ENCODE measurements around the gene PDE1C.

The PDE1C gene

GRCh38 chr7:31926991-31927584 lies 143.1 kb downstream of the PDE1C start:
- TF ChIP-seq CTCF (IDR thresholded peaks at IDR 0.05; ENCODE audit: borderline replicate concordance, control extremely low read depth, extremely low read depth, insufficient read depth, missing control alignments), result no peak
- in situ Hi-C loops (cut with MboI; ENCODE audit: low sequenced_read_pairs, unreplicated experiment), result no loop called here
- no peak for DNase-seq (ENCODE audit: low spot score)

- no peak for TF ChIP-seq CTCF (IDR thresholded peaks at IDR 0.05; ENCODE audit: borderline replicate concordance, control extremely low read depth, extremely low read depth, insufficient read depth, missing control alignments)
- in situ Hi-C loops (cut with MboI; ENCODE audit: low sequenced_read_pairs, unreplicated experiment), result no loop called here
- no peak for DNase-seq (ENCODE audit: low spot score)
Measured at GRCh38 chr7:31925753-31926454, 144.3 kb downstream of the PDE1C start.

- no peak for TF ChIP-seq CTCF (IDR thresholded peaks at IDR 0.05; ENCODE audit: borderline replicate concordance, control extremely low read depth, extremely low read depth, insufficient read depth, missing control alignments)
- no peak for DNase-seq (ENCODE audit: low spot score)
- in situ Hi-C loops (cut with MboI; ENCODE audit: low sequenced_read_pairs, unreplicated experiment), result no loop called here
Measured at GRCh38 chr7:31924251-31924650, 146.0 kb downstream of the PDE1C start.

GRCh38 chr7:31922848-31923247 lies 147.4 kb downstream of the PDE1C start:
- in situ Hi-C loops (cut with MboI; ENCODE audit: low sequenced_read_pairs, unreplicated experiment), result no loop called here
- DNase-seq (ENCODE audit: low spot score), result no peak

GRCh38 chr7:31921047-31921446 lies 149.2 kb downstream of the PDE1C start:
- DNase-seq (ENCODE audit: low spot score), result no peak
- TF ChIP-seq CTCF (IDR thresholded peaks at IDR 0.05; ENCODE audit: borderline replicate concordance, control extremely low read depth, extremely low read depth, insufficient read depth, missing control alignments), result no peak
- in situ Hi-C loops (cut with MboI; ENCODE audit: low sequenced_read_pairs, unreplicated experiment), result no loop called here

More at GRCh38 chr7:31922848-31923247, 147.4 kb downstream of the PDE1C start:
- TF ChIP-seq CTCF (IDR thresholded peaks at IDR 0.05; ENCODE audit: borderline replicate concordance, control extremely low read depth, extremely low read depth, insufficient read depth, missing control alignments), result no peak

- in situ Hi-C loops (cut with MboI; ENCODE audit: low sequenced_read_pairs, unreplicated experiment), result no loop called here
- DNase-seq (ENCODE audit: low spot score), result no peak
- TF ChIP-seq CTCF (IDR thresholded peaks at IDR 0.05; ENCODE audit: borderline replicate concordance, control extremely low read depth, extremely low read depth, insufficient read depth, missing control alignments), result no peak
Measured at GRCh38 chr7:31919678-31920369, 150.4 kb downstream of the PDE1C start.

All from GM13976 (cell line).